Measurements from ENCODE around the gene OGFR.
"Not testable (repeated sequence)": the region's sequence is repeated elsewhere in the genome, so short reads cannot be mapped to it uniquely, and the experiment has no call there.

The OGFR gene

DNA sequence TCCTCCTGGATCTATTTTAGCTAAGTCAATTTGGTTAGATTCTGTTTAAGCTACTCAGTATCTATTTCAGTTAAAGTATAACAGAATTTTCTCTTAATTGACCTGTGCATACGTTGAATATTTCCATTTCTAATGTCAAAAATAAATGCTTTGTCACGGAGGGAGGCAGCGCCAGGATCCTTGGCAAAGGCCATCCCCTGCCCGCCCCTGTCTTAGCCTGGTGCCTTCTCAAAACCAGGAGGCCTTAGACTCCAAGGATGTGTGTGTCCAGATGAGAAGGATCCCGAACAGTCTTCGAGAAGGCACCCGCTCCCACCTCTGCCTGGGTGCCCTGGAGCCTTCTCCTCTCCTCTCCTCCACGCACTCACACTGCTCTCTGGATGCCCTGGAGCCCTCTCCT is 34.6 kb downstream of the OGFR start:
- Histone ChIP-seq H3K9me3 (no peaks in the 10 kb centered on the region), H3K4me1 (no peaks in the 10 kb centered on the region), H3K4me3 (no peak overlapping the region), H3K27me3 (ENCODE audit: low read depth) (no peaks in the 10 kb centered on the region), H3K36me3 (replicated peaks) (0 out of 2 replicates have a peak, but pooled peaks cover 2% of the 10 kb centered on the region)
- DNase-seq (ENCODE audit: low spot score in 2 of 2), result no peak
- in situ Hi-C loops (cut with MboI; ENCODE audit: low sequenced_read_pairs), result no loop called here

DNA sequence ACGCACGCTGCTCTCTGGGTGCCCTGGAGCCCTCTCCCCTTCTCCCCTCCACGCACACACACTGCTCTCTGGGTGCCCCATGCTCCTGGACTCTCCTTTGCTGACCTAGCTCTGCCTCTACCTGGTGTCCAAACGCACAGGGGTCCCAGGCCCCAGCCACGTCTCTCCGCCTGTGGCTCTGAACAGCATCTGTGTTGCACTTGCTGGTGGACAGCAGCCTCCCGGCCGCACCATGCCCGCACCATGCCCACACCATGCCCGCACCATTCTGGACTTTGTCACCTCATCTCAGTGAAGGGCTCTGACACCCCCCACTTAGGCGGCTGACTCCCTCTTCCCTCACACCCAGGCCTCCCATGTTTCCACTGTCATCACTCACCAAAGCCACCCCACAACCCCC is 35.2 kb downstream of the OGFR start:
- Histone ChIP-seq H3K27me3 (ENCODE audit: low read depth) (no peaks in the 10 kb centered on the region), H3K4me3 (no peak overlapping the region), H3K9me3 (no peaks in the 10 kb centered on the region), H3K36me3 (replicated peaks) (0 out of 2 replicates have a peak, but pooled peaks cover 2% of the 10 kb centered on the region), H3K4me1 (no peaks in the 10 kb centered on the region)
- DNase-seq (ENCODE audit: low spot score in 2 of 2), result no peak
- in situ Hi-C loops (cut with MboI; ENCODE audit: low sequenced_read_pairs), result no loop called here

DNA sequence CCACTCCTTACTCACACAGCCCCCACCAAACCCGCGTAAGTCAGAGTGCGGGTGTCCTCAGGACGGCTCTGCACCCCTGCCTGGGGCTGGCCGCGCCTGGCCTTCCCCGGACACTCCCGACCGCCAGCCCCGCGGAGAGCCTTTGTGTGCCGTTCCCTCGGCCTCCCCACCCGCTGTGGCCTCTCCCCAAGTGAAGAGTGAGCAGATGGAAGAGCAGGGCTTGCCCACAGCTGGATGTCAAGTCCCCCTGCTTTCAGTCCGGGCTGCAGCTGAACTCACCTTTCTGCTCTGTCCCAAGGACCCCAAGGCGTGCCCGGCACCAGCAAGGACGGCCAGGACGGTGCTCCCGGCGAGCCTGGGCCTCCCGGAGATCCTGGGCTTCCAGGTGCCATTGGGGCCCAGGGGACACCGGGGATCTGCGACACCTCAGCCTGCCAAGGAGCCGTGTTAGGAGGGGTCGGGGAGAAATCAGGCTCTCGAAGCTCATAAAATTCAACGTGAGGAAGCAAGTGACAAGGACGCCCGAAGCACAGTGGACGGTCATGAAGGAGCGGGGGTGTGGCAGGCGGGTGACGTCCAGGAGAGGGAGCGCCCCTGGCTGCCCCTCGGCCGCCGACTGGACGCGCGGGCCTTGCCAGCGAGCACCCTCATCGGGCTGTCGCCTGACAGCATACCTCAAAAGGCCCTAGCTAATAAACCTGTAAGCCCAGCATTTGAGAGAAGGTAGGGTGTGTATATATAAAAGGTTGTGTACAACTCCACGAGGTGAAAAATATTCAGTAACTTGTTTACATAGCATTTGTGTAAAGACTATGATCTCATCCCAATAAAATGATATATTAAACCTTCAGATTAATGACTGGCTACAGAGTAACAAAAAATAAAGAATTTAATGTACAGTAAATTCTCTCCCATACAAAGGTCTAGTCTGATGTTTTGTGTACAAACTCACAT is 35.9 kb downstream of the OGFR start:
- in situ Hi-C loops (cut with MboI; ENCODE audit: low sequenced_read_pairs), result no loop called here
- DNase-seq (ENCODE audit: low spot score in 2 of 2), result no peak
- H3K4me3 ChIP-seq, result no peak overlapping the region
- peaks cover 5% of the 10 kb centered on the region; the same call in 1 of the 2 replicates for H3K36me3 ChIP-seq (replicated peaks)
- H3K27me3 ChIP-seq (ENCODE audit: low read depth), result no peaks in the 10 kb centered on the region
- no peaks in the 10 kb centered on the region for H3K9me3 ChIP-seq
- no peaks in the 10 kb centered on the region for H3K4me1 ChIP-seq

DNA sequence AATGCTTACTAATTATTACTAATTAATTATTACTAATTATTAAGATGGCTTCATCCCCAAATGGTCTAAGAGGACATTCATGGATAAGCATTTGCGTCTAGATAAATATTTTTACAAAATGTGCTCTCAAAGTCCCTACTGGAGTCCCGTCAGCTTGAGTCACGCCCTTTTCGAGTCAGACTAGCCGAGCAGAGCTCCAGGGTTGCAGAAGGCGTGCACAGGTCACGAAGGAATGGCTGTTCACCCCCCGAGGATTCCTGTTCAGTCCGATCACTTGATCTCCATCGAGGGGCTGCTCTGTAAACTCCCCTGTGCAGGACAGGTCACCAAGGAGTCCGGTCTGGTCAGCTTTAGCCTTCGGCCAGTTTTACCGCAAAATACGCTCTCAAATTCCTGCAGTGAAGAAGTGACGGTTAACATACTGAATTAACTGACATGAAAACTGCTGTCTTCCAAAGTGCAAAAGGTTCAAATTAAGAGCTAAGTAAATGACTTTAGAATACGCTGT is 37.1 kb downstream of the OGFR start:
- in situ Hi-C loops (cut with MboI; ENCODE audit: low sequenced_read_pairs), result no loop called here
- no peak for DNase-seq (ENCODE audit: low spot score in 2 of 2)
- Histone ChIP-seq H3K27me3 (ENCODE audit: low read depth) (no peaks in the 10 kb centered on the region), H3K36me3 (replicated peaks) (peaks cover 5% of the 10 kb centered on the region; the same call in 1 of the 2 replicates), H3K4me3 (no peak overlapping the region), H3K4me1 (no peaks in the 10 kb centered on the region), H3K9me3 (no peaks in the 10 kb centered on the region)

DNA sequence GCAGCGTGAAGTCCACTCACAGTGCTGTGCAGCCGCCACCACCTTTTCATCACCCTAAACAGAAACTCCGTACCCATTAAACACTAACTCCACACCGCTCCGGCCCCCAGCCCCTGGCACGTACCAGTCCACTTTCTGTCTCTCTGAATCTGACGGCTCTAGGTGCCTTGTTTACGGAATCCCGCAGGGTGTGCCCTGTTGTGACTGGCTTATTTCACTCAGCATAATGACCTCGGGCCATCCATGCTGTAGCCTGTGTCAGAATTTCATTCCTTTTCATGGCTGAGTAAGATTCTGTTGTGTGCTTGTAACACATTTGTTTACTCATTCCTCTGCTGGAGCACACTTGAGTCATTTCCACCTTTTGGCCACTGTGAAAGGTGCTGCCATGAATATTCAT is 39.0 kb downstream of the OGFR start:
- DNase-seq (ENCODE audit: low spot score in 2 of 2), result no peak
- Histone ChIP-seq H3K36me3 (replicated peaks) (peaks cover 8% of the 10 kb centered on the region), H3K4me3 (no peak overlapping the region), H3K4me1 (no peaks in the 10 kb centered on the region), H3K27me3 (ENCODE audit: low read depth) (no peaks in the 10 kb centered on the region), H3K9me3 (no peaks in the 10 kb centered on the region)
- in situ Hi-C loops (cut with MboI; ENCODE audit: low sequenced_read_pairs), result no loop called here

DNA sequence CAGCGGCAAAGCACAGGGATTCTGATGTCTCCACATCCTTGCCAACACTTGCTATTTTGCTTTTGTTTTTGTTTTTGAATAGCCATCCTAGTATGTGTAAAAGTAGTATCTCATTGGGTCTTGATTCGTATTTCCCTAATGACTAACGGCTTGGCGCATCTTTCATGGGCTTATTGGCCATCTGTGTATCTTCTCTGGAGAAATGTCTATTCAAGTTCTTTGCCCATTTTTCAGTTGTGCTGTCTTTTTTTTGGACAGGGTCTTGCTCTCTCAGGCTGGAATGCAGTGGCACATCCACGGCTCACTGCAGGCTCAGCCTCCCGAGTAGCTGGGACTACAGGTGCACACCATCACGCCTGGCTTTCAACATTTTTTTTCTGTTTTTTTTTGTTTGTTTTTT is 39.5 kb downstream of the OGFR start:
- in situ Hi-C loops (cut with MboI; ENCODE audit: low sequenced_read_pairs), result no loop called here
- DNase-seq (ENCODE audit: low spot score in 2 of 2), result no peak
- Histone ChIP-seq H3K9me3 (no peaks in the 10 kb centered on the region), H3K4me3 (no peak overlapping the region), H3K4me1 (no peaks in the 10 kb centered on the region), H3K36me3 (replicated peaks) (peaks cover 8% of the 10 kb centered on the region), H3K27me3 (ENCODE audit: low read depth) (no peaks in the 10 kb centered on the region)

DNA sequence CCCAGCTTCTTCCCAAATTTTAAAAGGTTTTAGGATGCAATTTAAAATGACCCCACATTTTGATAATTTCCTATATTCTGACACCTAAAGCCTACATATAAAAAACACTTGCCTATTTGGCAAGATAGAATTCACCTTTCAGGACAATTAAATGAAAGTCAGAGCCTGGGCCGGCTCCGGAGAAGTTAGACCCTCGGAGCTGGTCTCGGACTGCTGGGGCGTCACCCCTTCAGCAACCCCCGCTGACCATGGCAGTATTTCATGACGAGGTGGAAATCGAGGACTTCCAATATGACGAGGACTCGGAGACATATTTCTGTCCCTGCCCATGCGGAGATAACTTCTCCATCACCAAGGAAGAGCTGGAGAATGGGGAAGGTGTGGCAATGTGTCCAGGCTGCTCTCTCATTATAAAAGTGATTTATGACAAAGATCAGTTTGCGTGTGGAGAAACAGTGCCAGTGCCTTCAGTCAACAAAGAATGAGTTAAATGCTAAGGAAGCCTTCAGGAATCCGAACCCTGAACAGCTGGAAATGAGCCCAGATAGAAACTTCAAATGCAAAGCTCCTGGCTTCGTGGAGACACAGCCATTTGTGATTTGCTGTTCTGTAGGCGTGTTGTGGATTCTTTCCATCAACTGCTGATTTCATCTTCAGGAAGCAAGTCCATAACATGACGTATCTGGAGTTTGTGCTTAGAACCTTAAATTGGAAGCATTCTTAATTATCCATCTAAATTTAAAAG is 41.0 kb downstream of the OGFR start:
- in situ Hi-C loops (cut with MboI; ENCODE audit: low sequenced_read_pairs), result no loop called here
- Histone ChIP-seq H3K9me3 (no peaks in the 10 kb centered on the region), H3K4me3 (no peak overlapping the region), H3K27me3 (ENCODE audit: low read depth) (no peaks in the 10 kb centered on the region), H3K4me1 (no peaks in the 10 kb centered on the region), H3K36me3 (replicated peaks) (peaks cover 11% of the 10 kb centered on the region)
- DNase-seq (ENCODE audit: low spot score in 2 of 2), result no peak

DNA sequence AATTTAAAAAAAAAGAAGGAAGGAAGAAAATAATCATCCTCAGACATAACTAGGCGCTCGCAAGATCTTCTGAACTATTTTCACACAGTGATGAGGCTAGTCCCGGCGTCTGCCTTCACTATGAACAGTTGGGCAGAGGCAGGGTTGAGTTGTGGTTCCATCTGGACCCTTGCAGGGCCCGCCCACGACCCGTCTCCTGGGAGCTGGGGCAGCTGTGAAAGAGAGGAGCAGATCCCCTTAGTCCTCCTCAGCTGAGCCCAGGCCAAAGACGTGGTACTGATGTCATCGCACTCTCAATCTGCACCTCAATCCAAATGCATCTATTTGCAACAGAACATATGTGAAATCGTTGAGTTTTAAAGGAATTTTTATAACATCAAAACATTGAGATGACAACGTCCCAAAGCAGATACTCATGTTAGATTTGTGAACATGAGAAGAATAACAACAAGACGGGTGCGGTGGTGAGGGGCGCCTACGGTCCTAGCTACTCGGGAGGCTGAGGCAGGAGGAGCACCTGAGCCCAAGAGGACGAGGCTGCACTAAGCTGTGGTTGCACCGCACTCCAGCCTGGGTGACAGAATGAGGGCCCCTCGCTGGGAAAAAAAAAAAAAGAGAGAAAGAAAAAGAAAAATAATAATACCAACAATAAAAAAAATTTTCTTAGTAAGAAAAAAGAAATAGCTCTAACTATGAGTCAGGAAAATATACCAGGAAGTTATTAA is 41.7 kb downstream of the OGFR start:
- Histone ChIP-seq H3K9me3 (no peaks in the 10 kb centered on the region), H3K4me3 (no peak overlapping the region), H3K36me3 (replicated peaks) (peaks cover 13% of the 10 kb centered on the region), H3K4me1 (no peaks in the 10 kb centered on the region), H3K27me3 (ENCODE audit: low read depth) (no peaks in the 10 kb centered on the region)
- no peak for DNase-seq (ENCODE audit: low spot score in 2 of 2)
- in situ Hi-C loops (cut with MboI; ENCODE audit: low sequenced_read_pairs), result no loop called here

DNA sequence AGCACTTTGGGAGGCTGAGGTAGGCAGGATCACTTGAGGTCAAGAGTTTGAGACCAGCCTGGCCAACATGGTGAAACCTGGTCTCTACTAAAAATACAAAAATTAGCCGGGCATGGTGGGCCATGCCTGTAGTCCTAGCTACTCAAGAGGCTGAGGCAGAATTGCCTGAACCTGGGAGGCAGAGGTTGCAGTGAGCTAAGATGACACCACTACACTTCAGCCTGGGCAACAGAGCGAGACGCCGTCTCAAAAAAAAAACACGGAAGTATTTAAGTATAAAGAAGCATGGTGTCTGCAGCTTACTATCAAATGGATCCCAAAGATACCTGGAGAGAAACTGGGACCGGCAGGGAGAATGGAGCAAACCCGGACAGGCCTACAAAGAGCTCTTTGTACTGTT is 44.3 kb downstream of the OGFR start:
- H3K4me3 ChIP-seq; H3K4me1 ChIP-seq; H3K9me3 ChIP-seq; in situ Hi-C loops (cut with MboI; ENCODE audit: low sequenced_read_pairs); H3K27me3 ChIP-seq (ENCODE audit: low read depth); DNase-seq (ENCODE audit: low spot score in 2 of 2): not testable (repeated sequence)
- H3K36me3 ChIP-seq (replicated peaks), result peaks cover 27% of the 10 kb centered on the region

DNA sequence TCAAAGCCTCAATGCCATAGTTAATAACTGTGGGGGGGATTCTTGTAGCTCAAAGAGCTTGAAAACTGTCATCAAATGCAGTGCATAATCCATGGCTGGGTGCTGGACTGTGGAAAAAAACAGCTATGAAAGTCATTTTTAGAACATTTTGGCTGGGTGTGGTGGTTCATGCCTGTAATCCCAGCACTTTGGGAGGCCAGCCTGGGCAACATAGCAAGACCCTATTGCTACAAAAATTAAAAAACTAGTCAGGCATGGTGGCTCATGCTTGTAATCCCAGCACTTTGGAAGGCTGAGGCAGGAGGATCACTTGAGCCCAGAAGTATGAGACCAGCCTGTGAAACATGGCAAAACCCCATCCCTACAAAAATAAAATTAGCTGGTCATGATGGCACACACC is 44.8 kb downstream of the OGFR start:
- no peaks in the 10 kb centered on the region for H3K27me3 ChIP-seq (ENCODE audit: low read depth)
- in situ Hi-C loops (cut with MboI; ENCODE audit: low sequenced_read_pairs), result no loop called here
- H3K4me1 ChIP-seq, result no peaks in the 10 kb centered on the region
- no peak for DNase-seq (ENCODE audit: low spot score in 2 of 2)
- no peaks in the 10 kb centered on the region for H3K9me3 ChIP-seq
- no peak overlapping the region for H3K4me3 ChIP-seq
- H3K36me3 ChIP-seq (replicated peaks), result peaks cover 32% of the 10 kb centered on the region

DNA sequence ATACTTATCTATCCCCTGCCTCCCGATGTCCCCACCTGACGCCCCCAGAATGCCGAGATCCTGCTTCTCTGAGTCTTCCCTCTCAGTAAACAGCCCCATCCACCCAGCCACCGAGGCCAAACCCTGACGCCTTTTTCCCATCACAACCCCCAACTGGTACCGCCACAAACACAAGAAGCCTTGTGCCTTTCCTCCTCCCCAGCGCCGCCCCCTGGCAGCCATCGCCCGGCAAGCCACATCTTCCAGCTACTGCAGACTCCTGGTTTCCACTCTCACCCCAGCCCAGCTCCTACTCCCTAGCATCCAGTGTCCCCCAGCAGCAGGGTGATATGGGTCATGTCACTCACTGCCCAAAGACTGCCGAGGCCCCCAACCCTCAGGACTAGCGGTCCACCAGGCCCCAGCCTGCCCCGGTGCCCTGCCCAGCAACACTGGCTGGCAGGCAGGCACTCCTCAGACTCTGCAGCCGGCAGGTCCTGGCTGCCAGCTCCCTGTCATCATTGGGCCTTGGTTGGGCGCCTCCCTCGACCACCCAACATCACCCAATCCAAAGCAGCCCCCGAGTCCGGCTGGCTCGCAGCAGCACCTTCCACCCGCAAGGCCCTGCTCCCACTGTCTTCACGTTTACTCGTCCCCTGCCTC is 45.8 kb downstream of the OGFR start:
- H3K9me3 ChIP-seq, result no peaks in the 10 kb centered on the region
- no peak overlapping the region for H3K4me3 ChIP-seq
- H3K4me1 ChIP-seq, result no peaks in the 10 kb centered on the region
- peaks cover 39% of the 10 kb centered on the region for H3K36me3 ChIP-seq (replicated peaks)
- in situ Hi-C loops (cut with MboI; ENCODE audit: low sequenced_read_pairs), result no loop called here
- H3K27me3 ChIP-seq (ENCODE audit: low read depth), result no peaks in the 10 kb centered on the region
- DNase-seq (ENCODE audit: low spot score in 2 of 2), result no peak

DNA sequence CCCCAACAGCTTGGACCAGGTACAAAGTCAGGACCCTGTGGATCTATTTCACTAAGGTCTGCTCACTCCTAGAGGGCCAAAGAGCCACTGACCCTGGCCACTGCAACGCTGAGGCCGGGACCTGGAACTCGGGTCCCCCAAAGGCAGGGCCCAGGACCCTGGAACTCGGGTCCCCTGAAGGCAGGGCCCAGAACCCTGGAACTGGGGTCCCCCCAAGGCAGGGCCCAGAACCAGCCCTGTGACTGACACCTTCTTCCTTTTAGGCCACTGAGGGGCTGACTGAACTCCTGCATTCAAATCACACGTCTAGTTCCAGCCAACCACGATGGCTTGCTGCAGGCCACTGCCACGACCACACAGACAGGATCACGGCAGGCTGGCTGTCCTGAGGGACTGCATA is 47.6 kb downstream of the OGFR start:
- peaks cover 49% of the 10 kb centered on the region for H3K36me3 ChIP-seq (replicated peaks)

DNA sequence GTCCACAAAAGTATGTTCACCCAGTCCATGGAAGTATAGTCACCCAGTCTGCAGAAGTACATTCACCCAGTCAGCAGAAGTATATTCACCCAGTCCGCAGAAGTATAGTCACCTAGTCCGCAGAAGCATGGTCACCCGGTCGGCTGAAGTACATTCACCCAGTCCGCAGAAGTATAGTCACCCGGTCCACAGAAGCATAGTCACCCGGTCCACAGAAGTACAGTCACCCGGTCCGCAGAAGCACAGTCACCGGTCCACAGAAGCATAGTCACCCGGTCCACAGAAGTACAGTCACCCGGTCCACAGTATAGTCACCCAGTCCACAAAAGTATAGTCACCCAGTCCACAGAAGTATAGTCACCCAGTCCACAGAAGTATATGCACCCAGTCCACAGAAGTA is 48.2 kb downstream of the OGFR start:
- DNase-seq (ENCODE audit: low spot score in 2 of 2), result no peak
- H3K36me3 ChIP-seq (replicated peaks), result peaks cover 55% of the 10 kb centered on the region

More for the DNA sequence above, 47.6 kb downstream of the OGFR start:
- no peak for DNase-seq (ENCODE audit: low spot score in 2 of 2)
- Histone ChIP-seq H3K4me1 (no peaks in the 10 kb centered on the region), H3K4me3 (no peak overlapping the region), H3K27me3 (ENCODE audit: low read depth) (no peaks in the 10 kb centered on the region), H3K9me3 (no peaks in the 10 kb centered on the region)
- in situ Hi-C loops (cut with MboI; ENCODE audit: low sequenced_read_pairs), result no loop called here

More for the DNA sequence above, 48.2 kb downstream of the OGFR start:
- no peak overlapping the region for H3K4me3 ChIP-seq
- H3K4me1 ChIP-seq, result no peaks in the 10 kb centered on the region
- H3K27me3 ChIP-seq (ENCODE audit: low read depth), result no peaks in the 10 kb centered on the region
- H3K9me3 ChIP-seq, result no peaks in the 10 kb centered on the region
- in situ Hi-C loops (cut with MboI; ENCODE audit: low sequenced_read_pairs), result no loop called here

All from HAP-1 (cell line).